GM19193 (cell line): Measurements from ENCODE around the gene RPL29.

Source experiments
- POLR2A ChIP-seq: IDR thresholded peaks from 4 replicates; pipeline ENCODE4 v1.6.1; 2011; ENCODE audit not compliant: insufficient read depth, insufficient read length; ENCODE audit errors: extremely low read depth

RPL29 gene

DNA sequence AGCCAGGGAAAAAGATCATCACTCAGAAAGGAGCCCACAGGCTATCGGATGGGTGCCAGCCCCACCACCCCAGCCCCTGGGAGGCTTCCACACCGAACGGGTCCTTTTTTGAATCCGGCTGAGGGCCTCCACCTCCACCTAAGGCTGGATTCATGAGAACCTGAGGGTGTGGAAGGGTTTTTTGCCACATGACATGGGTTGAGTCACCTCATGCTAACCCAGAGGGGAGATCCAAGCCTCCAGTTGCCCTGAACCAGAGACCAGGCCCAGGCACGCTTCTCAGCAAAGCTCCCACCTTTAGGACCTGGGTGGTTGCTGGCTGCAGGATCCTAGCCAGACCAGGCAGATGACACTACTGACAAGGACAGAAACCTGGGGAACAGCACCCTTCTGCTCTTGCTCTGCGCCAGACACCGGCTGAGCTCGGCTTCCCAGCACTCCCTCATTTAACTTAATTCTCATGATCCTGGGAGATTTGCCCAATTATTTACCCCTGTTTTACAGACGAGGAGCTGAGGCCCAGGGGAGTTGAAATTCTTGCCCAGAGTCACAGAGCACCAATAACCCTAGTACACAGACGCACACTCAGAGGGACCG is 35.1 kb upstream of the RPL29 start:
- TF ChIP-seq POLR2A, result no peak

DNA sequence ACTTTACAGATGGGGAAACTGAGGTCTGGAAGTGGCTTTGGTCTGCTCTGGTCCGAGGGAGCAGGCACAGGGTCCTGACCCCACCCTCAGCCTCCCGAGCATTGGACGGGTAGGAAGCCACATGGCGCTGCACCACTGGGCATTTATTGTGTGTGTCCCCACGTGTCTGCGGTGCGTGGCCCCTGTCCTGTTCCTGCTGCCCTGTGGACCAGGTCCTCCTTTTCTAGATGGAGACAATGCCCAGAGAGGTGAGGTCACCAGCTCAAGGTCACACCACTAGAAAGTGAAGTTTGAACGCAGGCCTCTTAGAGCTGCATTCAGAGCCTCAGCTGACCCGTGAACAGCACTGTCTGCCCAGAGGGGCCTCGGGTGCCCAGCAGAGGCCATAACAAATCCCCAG is 33.8 kb upstream of the RPL29 start:
- TF ChIP-seq POLR2A, result no peak

DNA sequence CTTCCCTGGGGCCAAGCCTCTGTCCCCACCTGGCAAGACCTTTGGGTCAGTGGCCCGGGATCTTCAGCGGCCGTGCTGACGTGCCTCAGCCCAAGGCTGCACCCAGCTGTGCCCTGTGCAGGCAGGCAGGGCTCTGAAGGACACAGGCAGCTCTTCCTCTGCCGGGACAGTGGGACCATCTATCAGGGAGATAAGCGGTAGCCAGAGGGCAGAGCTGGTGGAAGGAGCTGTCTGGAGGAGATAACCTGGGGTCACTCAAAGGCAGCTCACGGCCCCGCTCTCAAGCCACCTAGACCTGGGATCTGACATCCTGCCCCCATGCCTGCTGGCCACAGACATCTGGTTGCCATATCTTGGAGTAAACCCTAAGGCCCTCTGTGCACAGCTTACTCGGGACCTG is 33.4 kb upstream of the RPL29 start:
- TF ChIP-seq POLR2A, result no peak

DNA sequence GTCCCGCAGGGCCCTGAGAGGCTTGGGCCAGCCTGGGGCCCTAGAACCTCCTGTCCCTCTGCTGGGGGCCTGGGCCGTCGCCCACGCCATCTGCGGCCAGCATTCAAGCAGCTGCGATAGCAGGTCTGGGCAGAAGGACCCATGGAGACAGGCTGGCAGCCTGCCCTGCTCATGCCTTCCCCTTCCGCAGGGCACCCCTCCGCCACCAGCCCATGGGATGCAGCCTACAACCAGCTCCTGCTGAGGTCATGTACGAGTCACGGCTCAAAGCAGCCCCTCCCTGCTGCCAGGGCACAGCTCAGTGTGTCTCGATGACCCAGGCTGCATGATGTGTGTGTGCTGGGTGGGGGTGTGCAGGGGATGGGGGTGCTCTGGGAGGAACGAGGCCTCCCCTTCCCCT is 32.9 kb upstream of the RPL29 start:
- no peak for TF ChIP-seq POLR2A

DNA sequence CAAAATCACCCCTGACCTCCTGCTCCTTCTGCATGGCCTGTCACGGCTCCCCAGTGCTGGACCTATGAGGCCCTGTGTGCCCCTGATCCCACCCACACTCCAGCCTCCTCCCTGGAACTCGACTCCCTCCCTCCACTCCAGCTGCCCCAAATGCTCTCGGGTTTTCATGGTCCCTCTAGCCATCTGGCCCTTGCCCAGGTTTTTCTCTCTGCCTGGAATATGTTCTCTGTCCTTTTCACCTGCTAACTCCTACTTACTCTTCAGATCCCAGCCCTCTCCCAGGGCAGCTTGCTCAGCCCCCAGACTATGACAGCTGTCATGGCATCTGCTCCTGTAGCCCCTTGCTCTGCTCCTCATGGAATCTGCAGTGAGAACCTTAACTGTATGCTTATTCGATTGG is 30.3 kb upstream of the RPL29 start:
- TF ChIP-seq POLR2A, result no peak

DNA sequence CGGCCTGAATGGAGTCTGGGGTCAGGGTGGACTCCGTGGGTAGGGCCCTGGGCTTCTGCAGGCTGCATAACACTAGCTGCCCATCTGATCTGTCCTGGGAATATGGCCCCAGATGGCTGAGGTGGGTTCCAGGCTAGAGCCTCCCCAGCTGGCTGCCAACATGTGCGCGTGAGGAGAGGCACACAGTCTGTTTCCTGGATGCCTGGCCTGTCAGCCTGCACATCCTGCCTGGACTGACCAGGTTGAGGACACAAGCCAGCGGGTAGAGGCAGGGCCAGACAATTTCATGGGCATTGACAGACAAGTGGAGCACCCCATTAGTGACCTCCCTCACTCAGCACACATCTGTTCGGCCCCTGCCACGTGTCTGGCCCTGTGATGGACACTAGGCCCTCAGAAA is 29.8 kb upstream of the RPL29 start:
- TF ChIP-seq POLR2A, result no peak

DNA sequence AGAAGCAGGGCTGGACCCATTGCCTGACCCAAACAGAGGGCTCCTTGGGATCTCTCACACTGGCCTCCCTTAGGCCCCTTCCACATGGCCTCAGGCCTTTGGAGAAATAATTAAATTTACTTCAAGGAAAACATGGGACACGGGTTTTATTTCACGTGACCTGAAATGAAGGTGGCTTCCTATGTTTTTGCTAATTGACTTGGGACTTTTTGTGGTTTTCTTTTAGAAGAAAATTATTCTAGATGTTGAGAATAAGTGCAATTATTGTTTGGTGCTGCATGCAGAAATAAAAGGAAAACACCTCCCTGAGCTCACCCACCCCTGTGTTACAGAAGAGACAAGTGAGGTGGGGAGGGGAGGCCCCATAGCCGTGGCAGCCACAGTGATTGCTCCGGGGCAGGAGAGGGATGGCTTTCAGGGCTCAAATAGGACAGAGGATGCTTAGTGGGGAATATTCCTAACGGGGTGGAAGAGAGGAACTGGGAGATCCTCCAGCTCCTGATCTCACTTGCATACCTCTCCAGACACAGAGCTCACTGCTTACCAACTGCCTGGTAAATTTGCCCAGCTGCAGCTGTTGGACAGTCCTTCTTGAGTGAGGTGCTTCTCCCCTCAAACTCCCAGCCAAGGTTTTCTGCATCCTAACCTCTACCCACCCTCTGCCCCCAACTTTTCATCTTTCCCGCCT is 29.2 kb upstream of the RPL29 start:
- TF ChIP-seq POLR2A, result no peak

DNA sequence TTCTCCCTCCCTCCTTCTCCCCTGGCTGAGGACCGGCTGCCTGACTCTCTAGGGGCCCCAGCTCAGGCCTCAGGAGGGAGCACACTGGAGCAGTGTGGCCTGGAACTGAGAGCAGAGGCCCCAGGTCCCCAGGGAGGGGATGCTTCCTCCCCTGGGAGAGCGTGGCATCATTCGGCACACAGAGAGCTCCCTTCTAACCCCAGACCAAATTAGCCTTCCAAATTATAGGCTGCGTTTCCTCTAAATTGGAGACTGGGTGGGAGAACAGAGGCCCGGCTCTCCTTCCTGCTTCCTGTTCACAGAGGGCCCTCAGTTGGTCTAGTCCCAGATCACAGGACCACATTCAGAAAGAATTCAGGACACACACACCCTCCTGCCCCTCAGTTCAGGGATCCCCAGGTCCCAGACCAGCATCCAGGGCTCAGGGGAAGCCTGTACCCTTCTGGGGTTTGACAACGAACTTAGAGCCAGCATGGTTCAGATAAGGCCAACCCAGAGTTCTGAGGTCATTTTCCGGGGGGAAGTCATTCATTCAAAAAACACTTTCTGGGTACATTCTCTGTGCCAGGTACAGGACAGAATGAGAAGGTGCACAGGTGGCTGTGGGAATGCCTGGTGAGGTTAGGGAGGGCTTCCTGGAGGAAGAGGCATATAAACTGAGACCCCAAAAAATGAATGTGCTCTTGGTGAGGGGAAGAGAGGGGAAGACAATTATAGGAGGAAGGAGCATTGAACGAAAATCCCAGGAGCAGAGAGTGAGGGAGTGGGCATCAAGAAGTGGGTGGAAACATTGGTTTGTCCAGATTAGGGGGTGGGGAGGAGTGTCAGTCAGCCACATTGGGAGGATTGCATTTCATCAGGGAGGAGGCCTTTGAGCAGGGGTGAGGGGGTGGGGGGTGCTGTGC is 28.4 kb upstream of the RPL29 start:
- TF ChIP-seq POLR2A, result no peak

DNA sequence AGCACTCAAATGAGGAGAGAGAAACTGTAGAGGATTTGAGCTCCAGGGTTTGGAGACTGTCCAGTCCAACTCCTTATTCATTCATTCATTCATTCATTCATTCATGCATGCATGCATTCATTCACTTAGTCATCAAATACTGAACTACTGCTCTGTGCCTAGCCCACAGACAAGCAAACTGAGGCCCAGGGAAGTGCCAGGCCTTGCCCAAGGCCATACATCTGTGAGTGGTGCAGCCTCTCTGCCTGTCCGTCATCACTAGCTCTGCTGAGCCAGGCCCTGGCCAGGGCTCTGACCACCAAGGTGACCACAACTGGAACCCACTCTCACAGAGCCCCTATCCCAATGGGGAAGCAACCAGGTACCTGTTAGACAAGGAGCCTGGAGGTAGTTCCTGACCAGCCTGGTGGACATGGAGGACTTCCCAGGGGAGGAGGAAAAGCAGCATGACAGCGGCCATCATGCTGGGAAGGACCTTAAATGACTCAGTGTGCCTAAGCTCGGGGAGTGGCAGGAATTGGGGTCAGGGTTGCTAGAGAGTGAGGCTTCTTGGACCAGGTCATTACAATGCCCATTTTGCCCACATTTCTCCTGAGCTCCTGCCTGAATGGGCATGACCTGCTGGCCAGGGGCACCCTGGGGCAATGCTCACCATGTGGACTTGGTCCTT is 27.5 kb upstream of the RPL29 start:
- no peak for TF ChIP-seq POLR2A

DNA sequence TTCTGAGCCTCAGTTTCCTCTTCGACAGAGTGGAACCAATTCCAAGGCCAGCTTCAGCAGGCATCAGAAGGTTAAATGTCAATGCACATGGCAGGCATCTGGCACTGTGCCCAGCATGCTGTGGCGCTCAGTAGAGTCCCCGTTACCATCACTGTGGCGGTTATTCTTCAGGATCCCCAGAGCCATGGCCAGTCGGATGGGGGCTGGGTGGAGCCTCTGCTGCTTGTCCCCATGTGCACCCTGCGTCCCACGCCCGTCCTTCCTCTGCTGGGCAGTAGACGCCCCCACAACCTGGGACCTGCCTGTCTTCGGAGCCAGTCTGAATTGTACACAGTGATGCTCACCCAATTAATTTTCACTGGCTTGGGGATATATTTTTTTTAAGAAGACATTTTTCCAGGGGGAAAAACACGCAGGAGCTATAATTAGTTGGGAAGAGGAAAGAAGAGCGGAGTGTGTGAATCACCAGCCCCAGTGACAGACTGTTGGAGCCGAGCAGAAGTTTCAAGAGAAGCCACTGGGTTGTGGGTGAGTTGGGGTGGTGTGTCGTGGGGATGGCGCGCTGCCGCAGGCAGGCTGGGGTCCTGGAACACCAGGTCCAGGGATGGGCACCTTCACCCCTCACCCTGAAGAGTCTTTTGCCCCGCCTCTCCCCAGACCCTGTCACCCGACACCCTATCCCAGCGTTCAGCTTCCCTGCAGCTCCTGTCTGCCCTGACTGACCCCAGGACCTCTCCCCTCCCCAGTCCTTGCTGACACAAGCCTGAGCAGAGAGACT is 26.8 kb upstream of the RPL29 start:
- TF ChIP-seq POLR2A, result no peak

DNA sequence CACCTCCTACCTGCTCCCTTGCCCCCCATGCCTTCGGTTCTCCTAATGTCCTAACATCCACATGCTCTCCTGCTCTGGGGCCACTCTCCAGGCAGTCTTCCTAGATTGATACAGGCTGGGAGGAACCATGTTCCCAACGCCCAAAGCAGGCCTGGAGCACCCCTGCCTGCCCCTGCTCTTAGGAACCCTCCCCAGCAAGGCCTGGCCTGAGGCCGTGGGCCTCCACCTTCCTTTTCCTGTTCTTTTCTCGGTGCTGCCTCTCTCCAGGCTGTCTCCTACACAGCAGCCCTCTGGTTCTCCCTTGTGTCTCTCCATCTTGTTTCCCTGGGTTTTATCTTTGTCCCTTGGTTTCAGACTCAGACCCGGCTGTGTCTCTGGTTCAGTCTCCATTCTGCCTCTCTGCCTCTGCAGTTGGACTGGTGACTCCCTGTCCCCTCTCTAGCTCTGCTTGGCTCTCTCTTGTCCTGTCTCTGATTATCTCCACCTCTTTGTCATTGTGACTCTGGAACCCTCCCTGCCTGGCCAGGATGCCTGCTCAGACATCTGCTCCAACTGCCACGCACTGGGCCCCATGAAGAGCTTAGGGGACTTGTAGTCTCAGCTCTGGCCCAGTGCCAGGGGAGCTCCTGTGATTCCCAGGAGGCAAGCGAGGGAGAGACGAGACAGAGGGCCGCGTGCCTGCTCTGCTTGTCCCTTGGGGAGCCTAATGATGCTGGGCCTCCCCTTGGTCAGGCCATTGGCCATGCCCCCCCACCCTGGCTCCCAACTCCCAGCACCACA is 26.0 kb upstream of the RPL29 start:
- TF ChIP-seq POLR2A, result no peak

DNA sequence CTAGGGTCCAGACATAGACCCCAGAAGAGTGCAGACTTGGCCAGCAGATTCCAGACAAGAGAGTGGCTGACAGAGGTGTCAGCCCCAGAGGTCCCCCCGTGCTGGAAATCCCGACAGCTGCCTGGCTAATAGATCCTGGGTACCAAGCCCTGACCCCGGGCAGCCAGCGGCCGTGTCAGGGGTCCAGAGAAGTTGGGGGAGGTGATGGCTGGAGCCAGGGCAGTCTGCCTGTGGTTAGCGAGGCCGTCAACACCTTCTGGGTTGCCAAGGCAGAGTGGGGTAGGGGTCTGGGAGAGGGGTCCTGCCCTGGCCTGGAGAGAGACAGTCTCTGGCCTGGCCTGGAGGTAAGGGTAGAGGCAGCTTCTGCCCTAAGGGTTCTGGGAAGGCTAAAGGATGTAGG is 25.1 kb upstream of the RPL29 start:
- TF ChIP-seq POLR2A, result no peak

DNA sequence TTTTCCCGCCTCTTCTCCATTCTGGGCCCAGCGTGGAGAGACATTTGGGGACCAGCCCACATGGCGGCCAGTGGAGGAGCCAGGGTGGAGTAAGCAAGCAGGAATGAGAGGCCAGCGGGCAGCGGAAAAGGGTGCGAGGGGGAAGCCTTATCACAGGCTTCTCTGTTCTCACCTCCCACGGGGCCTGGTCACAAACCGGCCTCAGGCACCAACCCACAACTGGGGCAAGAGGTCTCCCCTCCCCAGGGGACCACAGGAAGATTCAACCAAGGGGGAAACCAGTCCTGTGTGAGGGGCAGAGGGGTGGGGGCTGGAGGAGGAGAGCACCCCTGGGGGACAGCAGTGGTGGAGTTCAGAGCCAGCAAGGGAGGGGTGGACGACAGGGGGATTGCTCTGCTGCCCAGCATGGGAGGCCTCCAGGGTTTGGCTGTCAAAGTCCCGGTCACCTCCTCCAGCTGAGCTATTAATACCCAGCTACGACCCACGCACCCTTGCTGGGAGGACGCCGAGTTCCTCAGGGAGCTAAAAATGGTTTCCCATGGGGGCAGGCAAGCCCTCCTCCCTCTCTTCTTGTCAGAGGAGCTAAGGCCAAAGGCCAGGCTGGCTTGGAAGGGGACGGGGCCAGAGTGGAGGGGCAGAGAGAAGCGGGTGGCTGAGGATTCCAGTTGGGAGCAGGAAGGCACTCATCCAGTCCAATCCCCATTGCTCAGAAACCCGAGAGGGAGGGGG is 23.8 kb upstream of the RPL29 start:
- TF ChIP-seq POLR2A, result no peak
